Left kidney (tissue), 2 donors: ENCODE data around the gene LRP10. TPM values are rescaled to one million over a fixed set of nuclear protein-coding genes. Genes with fewer than 3 reads are reported as not detected.
A peak's percentile ranks its signal among the peaks of the same experiment; 100 is the strongest.

Experiments
- DNase-seq: peaks from one replicate; pipeline ENCODE4 v3.0.0-alpha.2; 2013
- polyA plus RNA-seq: library from polyadenylated mRNA; unstranded; fragments of 120-200 nt; gene quantifications from one replicate; pipeline ENCODE4 v1.2.1, GENCODE V29; 2013; ENCODE audit not compliant: insufficient read length

LRP10 gene
- polyA plus RNA-seq, 1 donor = 74.8 TPM

DNA sequence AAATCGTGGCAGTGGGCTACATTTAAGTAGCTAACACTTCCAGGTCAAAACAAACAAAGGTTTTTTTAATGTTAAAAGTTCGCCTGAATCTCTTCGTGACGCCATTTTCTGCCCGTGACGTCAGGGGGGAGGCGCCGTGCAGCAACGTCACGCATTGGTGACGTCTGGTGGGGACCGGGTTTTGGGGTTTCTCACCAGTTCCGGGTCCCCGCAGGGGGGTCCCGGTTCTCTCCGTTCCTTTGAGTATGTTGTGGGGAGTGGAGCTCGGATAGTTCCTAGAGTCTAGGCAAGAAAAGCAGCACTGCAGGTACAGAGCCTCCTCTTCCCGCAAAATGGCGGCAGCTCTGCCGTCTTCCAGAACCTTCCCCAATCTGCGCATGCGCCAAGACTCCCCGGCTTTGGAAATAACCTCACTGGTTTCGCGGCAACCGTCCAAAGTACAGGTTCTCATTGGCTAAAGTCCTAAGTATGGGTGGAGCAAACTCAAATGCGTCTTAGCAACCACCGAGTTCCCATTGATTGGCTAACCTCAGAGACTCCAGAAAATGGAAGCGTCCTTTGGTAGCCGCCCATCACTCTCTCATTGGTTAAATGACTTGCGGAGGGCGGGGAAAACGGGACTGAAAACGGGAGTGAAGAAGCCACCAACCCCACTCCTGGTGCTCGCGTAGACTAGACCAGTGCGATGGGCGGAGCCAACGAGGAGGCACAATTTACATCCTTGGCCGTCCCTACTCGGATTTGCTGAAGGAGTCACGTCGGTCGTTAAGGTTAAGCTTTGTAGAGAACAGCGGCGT, 47.5 kb downstream of the LRP10 start, which contains the start of gene RBM23:
Gene RBM23, minus strand, starts transcription at position 346 of the 797 bp plus-strand sequence.
- peak; percentile 100 for DNase-seq

DNA sequence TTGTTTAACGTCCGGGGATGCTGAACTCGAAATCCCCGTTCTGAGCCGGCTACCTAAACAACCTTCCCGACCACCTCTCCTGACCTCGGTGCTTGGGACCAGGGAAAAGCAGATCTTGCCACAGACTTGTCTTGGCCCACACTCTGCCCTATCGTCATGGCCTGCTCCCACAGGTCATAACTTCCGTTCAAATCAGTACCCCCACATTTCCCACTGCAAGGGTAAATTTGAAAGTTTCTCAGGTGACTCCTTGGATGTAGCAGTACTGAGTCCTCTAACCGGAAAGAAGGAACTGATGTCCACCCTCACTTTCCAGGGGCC, 48.0 kb downstream of the LRP10 start:
- no peak for DNase-seq

DNA sequence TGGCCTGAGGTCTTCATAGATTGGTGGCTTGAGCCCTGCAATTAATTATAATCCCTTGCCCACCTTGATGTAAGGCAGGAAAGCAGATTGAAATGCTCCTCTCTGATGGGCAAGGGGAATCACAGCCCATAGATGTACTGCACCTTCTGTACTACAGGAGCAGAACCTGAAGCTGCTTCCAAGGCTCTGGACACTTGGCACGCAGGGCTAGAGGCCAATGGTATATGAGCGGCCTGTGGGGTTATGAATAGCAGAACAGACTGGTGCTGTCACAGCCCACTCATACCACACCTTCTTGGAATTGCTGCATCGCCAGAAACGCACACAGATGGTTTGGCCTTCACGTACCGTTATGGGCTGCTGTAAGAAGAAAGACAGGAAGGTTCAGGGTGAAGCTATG, 49.2 kb downstream of the LRP10 start:
- no peak for DNase-seq

DNA sequence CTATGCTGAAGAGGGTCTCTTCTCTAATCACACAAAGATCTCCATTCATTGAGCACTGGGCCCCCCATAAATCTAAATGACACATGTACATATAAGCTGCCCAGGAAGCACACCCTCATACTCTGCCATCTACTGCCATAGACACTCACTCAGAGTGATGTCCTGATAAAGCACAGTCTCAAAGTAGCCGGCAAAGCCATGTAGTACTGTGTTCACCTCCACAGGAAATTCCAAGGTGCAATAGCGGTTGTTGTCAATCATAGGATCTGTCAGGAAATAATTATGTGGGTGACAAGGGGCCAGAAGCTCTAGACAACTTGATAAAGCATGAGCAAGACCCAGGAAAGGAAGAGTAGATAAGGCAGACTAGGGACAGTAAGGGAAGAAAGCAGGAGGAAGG, 50.8 kb downstream of the LRP10 start:
- DNase-seq = no peak

DNA sequence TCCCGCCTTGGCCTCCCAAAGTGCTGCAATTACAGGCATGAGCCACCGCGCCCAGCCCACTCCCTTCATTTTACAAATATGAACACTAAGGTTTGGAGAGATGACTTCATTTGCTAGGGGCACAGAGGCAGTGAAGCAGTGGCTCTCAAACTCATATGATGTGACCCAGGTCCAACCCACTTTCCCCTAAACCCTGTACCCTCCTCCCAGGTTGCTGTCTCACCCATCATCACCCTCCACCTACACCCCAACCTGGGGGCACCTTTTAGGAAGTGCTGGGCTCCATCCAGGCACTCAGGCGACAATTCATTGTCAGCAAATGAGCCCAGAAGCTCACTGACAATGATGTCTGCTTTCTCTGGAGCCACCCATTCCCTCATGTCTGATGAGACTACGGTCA, 52.2 kb downstream of the LRP10 start:
- DNase-seq = no peak

DNA sequence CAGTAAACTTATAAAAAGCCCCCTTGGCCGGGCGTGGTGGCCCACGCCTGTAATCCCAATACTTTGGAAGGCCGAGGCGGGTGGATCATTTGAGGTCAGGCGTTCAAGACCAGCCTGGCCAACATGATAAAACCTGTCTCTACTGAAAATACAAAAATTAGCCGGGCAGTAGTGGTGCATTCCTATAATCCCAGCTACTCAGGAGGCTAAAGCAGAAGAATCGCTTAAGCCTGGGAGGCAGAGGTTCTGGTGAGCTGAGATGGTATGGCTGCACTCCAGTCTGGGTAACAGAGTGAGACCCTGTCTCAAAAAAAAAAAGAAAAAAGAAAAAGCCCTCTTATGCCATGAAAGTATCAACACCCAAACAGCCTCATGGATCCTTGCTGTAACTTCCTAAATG, 54.0 kb downstream of the LRP10 start:
- DNase-seq = no peak

DNA sequence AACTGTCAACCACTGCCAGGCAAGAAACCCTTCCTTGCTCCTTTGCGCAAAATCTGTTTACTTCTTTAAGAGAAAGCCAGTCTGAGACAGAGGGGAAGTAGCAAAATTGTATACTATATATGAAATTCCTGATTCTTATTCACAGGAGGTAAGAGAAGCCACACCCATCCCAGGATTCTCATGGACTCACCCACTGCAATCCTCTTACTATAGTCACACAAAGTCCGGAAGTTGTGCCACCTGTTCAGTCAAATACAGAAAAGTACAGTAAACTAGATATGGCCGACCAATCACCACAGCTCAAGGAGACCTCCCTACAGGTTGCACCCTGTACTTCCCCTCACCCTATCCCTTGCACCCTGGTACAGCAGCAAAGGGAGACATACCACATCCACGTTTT, 54.8 kb downstream of the LRP10 start:
- no peak for DNase-seq

DNA sequence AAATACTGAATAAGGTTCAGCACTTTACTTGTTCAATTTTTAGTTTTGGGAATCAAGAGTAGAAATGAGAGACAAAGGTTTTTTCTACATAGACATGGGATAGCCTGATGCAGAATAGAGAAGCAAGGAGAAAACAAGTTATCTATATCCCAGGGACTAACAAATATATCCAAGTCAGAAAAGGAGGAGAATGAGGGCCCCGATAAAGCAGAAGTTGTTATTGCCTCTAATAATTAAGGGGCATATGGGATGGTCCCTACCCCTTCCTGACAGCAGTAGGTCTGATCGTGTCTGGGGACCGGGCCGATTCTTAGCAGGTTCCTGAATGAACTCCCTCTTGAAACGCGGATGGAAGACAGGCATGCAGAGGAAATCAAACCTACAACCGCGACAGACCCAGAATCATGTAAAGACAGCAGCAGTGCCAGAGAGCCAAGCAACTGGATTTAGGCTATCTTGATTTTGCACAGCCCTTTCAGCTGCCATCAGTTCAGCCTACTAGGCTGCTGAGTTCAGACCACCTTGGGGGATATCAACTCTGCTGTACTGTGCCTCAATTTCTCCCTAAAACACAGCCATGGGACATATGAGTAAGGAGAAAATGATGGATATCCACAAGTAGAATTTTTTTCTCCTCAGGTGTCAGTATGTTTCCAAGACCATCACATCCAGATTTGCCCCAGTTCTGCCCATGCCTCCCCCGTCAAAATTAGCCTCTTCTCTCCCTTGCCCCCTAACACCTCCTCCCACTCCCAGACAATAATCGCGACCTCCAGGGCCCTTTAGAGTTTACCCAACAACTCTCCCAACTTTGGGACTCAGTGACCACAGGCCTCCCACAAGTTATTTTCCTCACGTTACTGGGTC, 56.9 kb downstream of the LRP10 start:
- no peak for DNase-seq

DNA sequence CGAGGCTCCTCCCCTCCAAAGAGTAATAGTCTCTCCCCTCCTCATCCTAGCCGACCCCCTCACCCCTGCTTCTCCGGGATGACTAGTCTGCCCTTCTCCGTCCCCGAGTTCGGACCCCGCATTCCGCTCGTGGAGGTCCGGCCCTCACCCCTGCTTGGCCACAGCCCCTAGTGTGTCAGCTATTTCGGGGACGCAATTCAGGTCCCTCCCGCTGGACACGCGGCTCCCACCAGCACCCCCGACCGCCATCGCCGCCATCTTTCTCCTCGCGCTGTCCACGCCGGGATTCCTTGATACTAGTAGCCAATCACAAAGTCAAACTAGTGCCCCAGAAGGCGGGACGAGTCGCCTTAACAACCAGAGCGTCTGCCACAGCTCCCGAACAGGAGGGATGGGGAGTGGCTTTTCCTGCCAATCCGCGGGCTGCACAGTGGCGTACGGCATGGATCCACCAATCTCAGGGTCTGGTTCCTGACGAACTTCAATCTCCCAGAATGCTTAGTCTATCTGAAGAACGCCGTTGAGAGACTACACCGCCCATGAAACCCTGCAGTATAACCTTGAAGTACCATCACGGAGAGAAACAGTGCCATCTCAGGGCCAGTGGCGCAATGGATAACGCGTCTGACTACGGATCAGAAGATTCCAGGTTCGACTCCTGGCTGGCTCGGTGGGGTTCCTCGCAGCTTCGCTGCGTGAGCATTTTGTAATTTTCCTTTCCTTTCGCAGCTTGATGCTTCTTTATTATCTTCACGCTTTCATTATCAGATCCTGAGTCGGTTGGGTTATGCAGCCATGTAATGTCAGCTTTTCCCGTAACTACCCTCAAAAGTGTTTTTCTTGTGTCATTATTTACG, 57.8 kb downstream of the LRP10 start, which contains the start of gene PRMT5:
Gene PRMT5, minus strand, starts transcription at position 273 of the 857 bp plus-strand sequence. Its CDS starts 15 bp downstream, at position 258.
- peak; percentile 99 for DNase-seq

DNA sequence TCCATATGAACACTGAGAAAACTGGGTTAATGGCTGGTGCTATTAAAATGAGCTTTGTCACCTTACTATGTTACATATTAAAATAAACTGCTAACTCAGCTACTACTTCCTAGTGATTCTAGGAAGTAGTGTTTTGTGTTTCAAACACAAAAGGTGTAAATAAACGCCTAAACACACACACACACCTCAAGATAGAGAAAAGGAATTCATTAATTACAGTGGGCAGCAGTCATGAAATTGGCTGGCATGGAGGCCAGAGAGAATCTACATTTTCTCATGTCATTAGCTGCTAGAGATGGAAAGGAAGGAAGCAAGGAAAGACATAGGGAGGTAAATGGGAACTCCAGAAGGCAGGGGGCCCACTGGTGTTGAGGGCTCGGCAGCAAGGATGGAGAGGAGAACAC, 58.4 kb downstream of the LRP10 start:
- DNase-seq = no peak

Other genes starting within 250 kb of the LRP10 start
- 0.32 TPM for gene OR6J1, start 227.4 kb upstream of the LRP10 start, polyA plus RNA-seq
- gene OXA1L, start 105.1 kb upstream of the LRP10 start, polyA plus RNA-seq = 153 TPM
- 112 TPM for gene SLC7A7, start 56.3 kb upstream of the LRP10 start, polyA plus RNA-seq
- 81.9 TPM for gene MRPL52, start 41.9 kb upstream of the LRP10 start, polyA plus RNA-seq
- gene MMP14, start 35.2 kb upstream of the LRP10 start, polyA plus RNA-seq = 125 TPM
- 1.9 TPM for gene REM2, start 11.5 kb downstream of the LRP10 start, polyA plus RNA-seq
- gene RBM23, start 47.4 kb downstream of the LRP10 start, polyA plus RNA-seq = 132 TPM
- 185 TPM for gene PRMT5, start 57.6 kb downstream of the LRP10 start, polyA plus RNA-seq
- gene HAUS4, start 85.3 kb downstream of the LRP10 start, polyA plus RNA-seq = 77.6 TPM
- gene AJUBA, start 110.8 kb downstream of the LRP10 start, polyA plus RNA-seq = 97.2 TPM
- 22.2 TPM for gene C14orf93, start 138.4 kb downstream of the LRP10 start, polyA plus RNA-seq
- gene PSMB5, start 163.2 kb downstream of the LRP10 start, polyA plus RNA-seq = 206 TPM
- gene PSMB11, start 170.5 kb downstream of the LRP10 start, polyA plus RNA-seq = not detected
- 28.7 TPM for gene CDH24, start 185.8 kb downstream of the LRP10 start, polyA plus RNA-seq
- gene ACIN1, start 223.4 kb downstream of the LRP10 start, polyA plus RNA-seq = 365 TPM
- 76.1 TPM for gene C14orf119, start 223.8 kb downstream of the LRP10 start, polyA plus RNA-seq
- not detected for gene CIROP, start 233.2 kb downstream of the LRP10 start, polyA plus RNA-seq
- 0.08 TPM for gene CEBPE, start 247.5 kb downstream of the LRP10 start, polyA plus RNA-seq